Adrenal gland (tissue), 5 donors: Measurements from ENCODE around the gene TSPAN9.

Source experiments
- CTCF ChIP-seq, 6 experiments: fragments of 450-650 bp in 4 of 6; fragments of 200-600 bp in 2 of 6; sonication (generic) in 1 of 6; IDR thresholded peaks; 1 replicate in 5 of 6; 2 replicates in 1 of 6; pipeline versions ENCODE4 v1.5.1 to v1.8.0; 2016 to 2021; ENCODE audit warnings: antibody characterized with exemption in 6 of 6, mild to moderate bottlenecking in 2 of 6, moderate library complexity in 1 of 6
- POLR2A ChIP-seq, 2 donors: fragments of 450-650 bp; IDR thresholded peaks; one replicate each; pipeline ENCODE4 v1.6.1; 2017; ENCODE audit warnings: antibody characterized with exemption in 2 of 2, mild to moderate bottlenecking in 2 of 2, moderate library complexity in 1 of 2
- donor health status: DM: no; HTN: no; CAD: no.

DNA sequence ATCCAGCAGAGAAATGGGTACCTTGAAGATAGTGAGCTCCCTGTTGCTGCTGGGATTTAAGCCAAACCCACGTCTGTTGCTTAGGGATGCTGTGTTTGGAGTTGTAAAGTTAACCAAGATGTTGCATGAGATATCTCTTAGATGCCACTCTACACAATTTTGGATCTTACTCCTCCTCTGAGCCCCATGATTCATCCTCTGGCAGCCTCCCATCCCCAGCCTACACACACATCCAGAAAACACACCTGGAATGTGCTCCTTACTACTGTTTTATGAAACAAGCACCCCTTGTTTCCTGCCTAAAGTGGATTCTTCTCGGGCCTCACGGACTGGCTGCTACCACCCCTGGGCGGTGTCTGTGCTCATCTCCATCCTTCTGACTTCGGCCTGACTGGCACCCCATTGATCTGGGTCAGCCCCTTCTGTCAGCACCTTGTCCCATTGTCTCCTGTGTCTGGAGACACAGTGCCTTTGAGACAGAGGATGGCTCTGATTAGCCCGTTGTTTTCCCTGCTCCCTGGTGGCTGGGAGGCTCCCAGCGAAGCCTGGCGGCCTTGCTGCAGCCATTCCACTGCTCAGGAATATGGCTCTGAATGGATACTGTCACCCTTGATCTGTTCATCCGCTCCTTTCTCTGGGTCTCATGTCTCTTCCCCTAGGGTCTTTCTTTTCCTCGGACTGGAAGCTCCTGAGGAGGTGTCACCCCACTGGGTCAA lies 24.3 kb downstream of the TSPAN9 start:
- no peak for TF ChIP-seq POLR2A (IDR thresholded peaks at IDR 0.05)
- no peak for TF ChIP-seq CTCF (IDR thresholded peaks at IDR 0.05)
